MCF 10A (cell line): ENCODE results near the gene GRM5. TPM values are rescaled to one million over a fixed set of nuclear protein-coding genes. Genes with fewer than 3 reads are reported as not detected.
A peak's percentile ranks its signal among the peaks of the same experiment; 100 is the strongest.
"Not testable (repeated sequence)": the region's sequence is repeated elsewhere in the genome, so short reads cannot be mapped to it uniquely, and the experiment has no call there.

Experiments used
- BruUV-seq: library from RNA; stranded (reverse); fragments of 400-500 nt; replicated peaks from 2 replicates; lab custom pipeline; 2021; lab: Mats Ljungman, UMichigan
- CTCF ChIA-PET: fragments of 300-600 bp; sonication (Branson Sonifier 250); formaldehyde crosslinking; extraction: SDS; loops from one replicate; lab custom pipeline; 2021; ENCODE audit warnings: antibody characterized with exemption, inconsistent platforms; lab: Yijun Ruan, JAX
- POLR2A ChIA-PET: fragments of 300-600, 350-650 bp; sonication (Branson Sonifier 250); formaldehyde crosslinking; extraction: SDS; loops from one replicate; lab custom pipeline; 2020; ENCODE audit warnings: antibody characterized with exemption, inconsistent platforms; lab: Yijun Ruan, JAX
- DNase-seq: peaks from one replicate; pipeline ENCODE4 v3.0.0-alpha.2; 2018; ENCODE audit not compliant: unreplicated experiment
- H3K27ac Mint-ChIP-seq: one replicate; pipeline ENCODE4 v1.8.0; 2022; ENCODE audit warnings: mild to moderate bottlenecking, low read depth, mixed read lengths; ENCODE audit not compliant: unreplicated experiment
- H3K27me3 Mint-ChIP-seq: one replicate; pipeline ENCODE4 v1.8.0; 2022; ENCODE audit warnings: mixed read lengths; ENCODE audit not compliant: insufficient read depth, unreplicated experiment
- H3K36me3 Mint-ChIP-seq: one replicate; pipeline ENCODE4 v1.8.0; 2022; ENCODE audit warnings: mild to moderate bottlenecking, moderate library complexity, mixed read lengths; ENCODE audit not compliant: insufficient read depth, unreplicated experiment
- H3K4me1 Mint-ChIP-seq: one replicate; pipeline ENCODE4 v1.8.0; 2022; ENCODE audit warnings: mixed read lengths; ENCODE audit not compliant: insufficient read depth, unreplicated experiment
- H3K4me3 Mint-ChIP-seq: one replicate; pipeline ENCODE4 v1.8.0; 2022; ENCODE audit warnings: mild to moderate bottlenecking, moderate library complexity, mixed read lengths; ENCODE audit not compliant: unreplicated experiment
- H3K9me3 Mint-ChIP-seq: one replicate; pipeline ENCODE4 v1.8.0; 2022; ENCODE audit warnings: mixed read lengths; ENCODE audit not compliant: unreplicated experiment
- CTCF ChIP-seq: fragments of 200-600 bp; IDR thresholded peaks from one replicate; pipeline ENCODE4 v1.8.0; 2022; ENCODE audit warnings: antibody characterized with exemption, mild to moderate bottlenecking; ENCODE audit not compliant: unreplicated experiment
- intact Hi-C: fragments of 100-400 bp; cut with micrococcal nuclease; formaldehyde crosslinking; loops from 2 replicates; pipeline ENCODE4 v1.14.1; 2022
- total RNA-seq: library from RNA; stranded (reverse); gene quantifications from 2 replicates; pipeline ENCODE4 v1.2.3, GENCODE V29; 2022

GRM5 gene
- total RNA-seq, 1 experiment from 2014 or later, result not detected

GRCh38 chr11:88849368-88849767 is 216.4 kb downstream of the GRM5 start:
- BruUV-seq, result no TSS peak
- DNase-seq, result no peak
- H3K27ac Mint-ChIP-seq, result no peak overlapping the region
- CTCF ChIA-PET, result no interaction called here
- H3K36me3 Mint-ChIP-seq, result no peaks in the 10 kb centered on the region
- H3K4me1 Mint-ChIP-seq, result no peaks in the 10 kb centered on the region
- H3K4me3 Mint-ChIP-seq, result no peak overlapping the region
- TF ChIP-seq CTCF, result no peak
- no peaks in the 10 kb centered on the region for H3K27me3 Mint-ChIP-seq
- POLR2A ChIA-PET, result no interaction called here
- no peaks in the 10 kb centered on the region for H3K9me3 Mint-ChIP-seq
- intact Hi-C loops, result no loop called here

- intact Hi-C loops, H3K9me3 Mint-ChIP-seq, H3K27ac Mint-ChIP-seq, H3K4me1 Mint-ChIP-seq, BruUV-seq, H3K4me3 Mint-ChIP-seq, POLR2A ChIA-PET, DNase-seq, H3K36me3 Mint-ChIP-seq, CTCF ChIA-PET: not testable (repeated sequence)
- peaks cover 16% of the 10 kb centered on the region for H3K27me3 Mint-ChIP-seq
Observed at GRCh38 chr11:88846266-88846665, 219.5 kb downstream of the GRM5 start.

- H3K27ac Mint-ChIP-seq, BruUV-seq, CTCF ChIA-PET, H3K4me1 Mint-ChIP-seq, H3K9me3 Mint-ChIP-seq, H3K36me3 Mint-ChIP-seq, DNase-seq, H3K4me3 Mint-ChIP-seq, POLR2A ChIA-PET, intact Hi-C loops: not testable (repeated sequence)
- peaks cover 29% of the 10 kb centered on the region for H3K27me3 Mint-ChIP-seq
Observed at GRCh38 chr11:88844941-88845340, 220.8 kb downstream of the GRM5 start.

DNA sequence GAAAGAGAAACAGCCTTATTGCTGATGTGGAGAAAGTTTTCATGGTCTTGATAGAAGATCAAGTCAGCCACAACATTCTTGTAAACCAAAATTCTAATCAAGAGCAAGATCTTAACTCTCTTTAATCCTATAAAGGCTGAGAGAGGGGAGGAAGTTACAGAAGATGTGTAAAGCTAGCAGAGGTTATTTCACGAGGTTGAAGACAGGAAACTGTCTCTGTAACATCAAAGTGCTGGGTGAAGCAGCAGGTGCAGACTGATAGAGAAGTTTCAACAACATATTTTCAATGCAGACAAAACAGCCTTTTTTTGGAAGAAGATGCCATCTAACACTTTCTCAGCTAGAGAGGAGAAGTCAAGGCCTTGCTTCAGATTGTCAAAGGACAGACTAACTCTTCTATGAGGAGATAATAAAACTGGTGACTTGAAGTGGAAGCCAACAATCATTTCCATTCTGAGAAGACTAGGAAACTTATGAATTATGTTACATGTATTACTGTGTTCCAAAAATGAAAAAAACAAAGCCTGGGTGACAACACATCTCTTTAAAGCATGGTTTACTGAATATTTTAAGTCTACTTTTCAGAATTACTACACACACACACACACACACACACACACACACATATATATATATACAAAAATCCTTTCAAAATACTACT is 221.9 kb downstream of the GRM5 start:
- intact Hi-C loops, H3K27ac Mint-ChIP-seq, CTCF ChIA-PET, H3K4me1 Mint-ChIP-seq, DNase-seq, POLR2A ChIA-PET, BruUV-seq, H3K4me3 Mint-ChIP-seq, H3K9me3 Mint-ChIP-seq, H3K36me3 Mint-ChIP-seq: not testable (repeated sequence)
- peaks cover 31% of the 10 kb centered on the region for H3K27me3 Mint-ChIP-seq

DNA sequence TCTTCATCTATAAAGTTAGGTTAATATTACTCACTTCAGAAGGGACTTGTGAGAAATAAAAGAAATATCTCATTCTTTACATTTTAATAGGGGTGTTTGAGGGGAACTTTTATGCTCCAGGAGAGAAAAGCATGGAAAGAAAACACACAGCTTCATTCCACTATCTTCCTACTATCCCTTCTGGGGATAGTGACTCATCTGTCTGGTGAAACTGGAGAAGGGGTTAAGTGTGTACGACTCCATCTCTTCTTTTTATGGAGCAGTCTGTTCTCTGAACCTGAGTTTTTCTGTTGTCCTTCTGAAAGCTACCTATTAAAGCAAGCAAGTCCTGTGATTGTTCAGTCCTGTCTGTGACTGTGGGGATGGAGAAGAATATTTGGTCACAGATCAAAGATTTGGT is 227.6 kb downstream of the GRM5 start:
- BruUV-seq, H3K4me3 Mint-ChIP-seq, intact Hi-C loops, H3K4me1 Mint-ChIP-seq, H3K27ac Mint-ChIP-seq, H3K36me3 Mint-ChIP-seq, H3K9me3 Mint-ChIP-seq, POLR2A ChIA-PET: not testable (repeated sequence)
- H3K27me3 Mint-ChIP-seq, result peaks cover 47% of the 10 kb centered on the region
- peak; percentile 45 for DNase-seq
- CTCF ChIA-PET, result interaction anchor here (0.5 kb wide), 1 partner anchor 646 kb away, joined by 3 read pairs; no protein-coding TSS in a partner anchor

DNA sequence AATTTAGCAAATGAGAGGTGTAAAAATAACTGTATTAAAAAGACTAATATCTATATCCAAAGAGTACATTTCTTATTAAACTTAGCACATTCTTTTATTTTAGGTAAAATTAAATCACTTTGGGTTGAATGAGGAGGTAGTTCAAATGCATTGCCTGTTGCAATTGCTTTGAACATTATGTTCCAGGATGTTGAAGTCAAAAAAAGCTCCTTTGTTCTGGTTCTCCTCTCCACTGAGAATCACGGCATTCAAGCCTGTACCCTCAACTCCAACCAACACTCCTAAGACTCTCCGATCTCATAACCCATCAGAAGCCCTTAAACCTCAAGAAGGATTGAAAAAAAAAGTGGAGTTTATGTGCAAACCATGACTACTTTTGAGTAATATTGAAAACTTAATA is 230.1 kb downstream of the GRM5 start:
- POLR2A ChIA-PET, CTCF ChIA-PET, H3K9me3 Mint-ChIP-seq, H3K36me3 Mint-ChIP-seq, H3K27ac Mint-ChIP-seq, H3K4me1 Mint-ChIP-seq, BruUV-seq, intact Hi-C loops, DNase-seq, H3K4me3 Mint-ChIP-seq: not testable (repeated sequence)
- H3K27me3 Mint-ChIP-seq, result peaks cover 25% of the 10 kb centered on the region
